ENCODE measurements around the gene IFITM10. TPM values are rescaled to one million over a fixed set of nuclear protein-coding genes. Genes with fewer than 3 reads are reported as not detected.

Gene IFITM10
- total RNA-seq, 4 donors from 2014 or later, result 0.13 to 0.85 (median 0.31) TPM; not detected in 1

- no peak overlapping the region for H3K4me3 ChIP-seq
- H3K27ac ChIP-seq, result no peak overlapping the region
- TF ChIP-seq POLR2AphosphoS5 (IDR thresholded peaks at IDR 0.05) (no peak), EP300 (IDR thresholded peaks at IDR 0.05) (no peak), CTCF (IDR thresholded peaks at IDR 0.05) (no peak), POLR2A (IDR thresholded peaks at IDR 0.05) (no peak)
- peaks cover 41% of the 10 kb centered on the region for H3K27me3 ChIP-seq
- ATAC-seq, result no peak
- no peaks in the 10 kb centered on the region for H3K4me1 ChIP-seq
- no peaks in the 10 kb centered on the region for H3K36me3 ChIP-seq
- H3K9me3 ChIP-seq, result peaks cover 0 to 12% (median 0%) of the 10 kb centered on the region in 3 donors
- 74 to 81% methylated on average over 4 to 9 of the region's 10 CpGs for WGBS, 2 donors (ENCODE audit: low coverage in 1 of 2)
Measured at GRCh38 chr11:1708716-1709115, 41.7 kb downstream of the IFITM10 start.

DNA sequence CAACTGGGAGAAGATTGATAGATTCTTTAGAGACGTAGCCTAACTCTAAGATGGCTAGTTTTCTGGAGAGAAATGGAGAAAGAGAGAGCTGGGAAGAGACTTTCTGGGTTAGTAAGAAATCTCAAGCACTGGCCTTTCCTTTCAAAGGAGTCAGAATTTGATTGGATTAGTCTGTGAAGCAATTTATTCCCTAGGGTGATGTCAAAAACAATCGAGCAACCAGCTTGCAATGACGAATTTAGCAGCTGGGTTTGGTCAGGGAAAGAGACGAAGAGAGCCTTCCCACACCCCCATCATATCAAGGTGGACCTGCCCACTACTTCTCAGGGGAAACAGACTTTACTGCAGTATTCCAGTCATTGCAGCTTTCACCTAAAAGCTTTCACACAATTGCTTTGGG lies 42.6 kb downstream of the IFITM10 start:
- no peak for ATAC-seq
- H3K27me3 ChIP-seq, result peaks cover 44% of the 10 kb centered on the region
- H3K4me1 ChIP-seq, result no peaks in the 10 kb centered on the region
- TF ChIP-seq POLR2AphosphoS5 (IDR thresholded peaks at IDR 0.05) (no peak), EP300 (IDR thresholded peaks at IDR 0.05) (no peak), CTCF (IDR thresholded peaks at IDR 0.05) (no peak), POLR2A (IDR thresholded peaks at IDR 0.05) (no peak)
- H3K9me3 ChIP-seq, result peaks cover 0 to 12% (median 0%) of the 10 kb centered on the region in 3 donors
- no peak overlapping the region for H3K27ac ChIP-seq
- no peak overlapping the region for H3K4me3 ChIP-seq
- WGBS, 2 donors (ENCODE audit: low coverage in 1 of 2), result 7 to 22% methylated on average over 4 of the region's 4 CpGs
- no peaks in the 10 kb centered on the region for H3K36me3 ChIP-seq

- Histone ChIP-seq H3K27me3 (peaks cover 43% of the 10 kb centered on the region), H3K4me1 (no peaks in the 10 kb centered on the region), H3K36me3 (no peaks in the 10 kb centered on the region), H3K4me3 (no peak overlapping the region), H3K27ac (no peak overlapping the region), H3K9me3 (peaks cover 0 to 12% (median 0%) of the 10 kb centered on the region in 3 donors)
- no peak for TF ChIP-seq EP300 (IDR thresholded peaks at IDR 0.05)
- TF ChIP-seq POLR2A (IDR thresholded peaks at IDR 0.05), result no peak
- whole genome bisulfite sequencing, 2 donors (ENCODE audit: low coverage in 1 of 2), result 40 to 63% methylated on average over 1 to 2 of the region's 17 CpGs
- no peak for ATAC-seq
Measured at GRCh38 chr11:1706634-1707400, 43.6 kb downstream of the IFITM10 start.

- Histone ChIP-seq H3K4me1 (no peaks in the 10 kb centered on the region), H3K4me3 (no peak overlapping the region), H3K36me3 (no peaks in the 10 kb centered on the region), H3K27me3 (peaks cover 49% of the 10 kb centered on the region), H3K9me3 (peaks cover 0 to 2% (median 0%) of the 10 kb centered on the region in 3 donors), H3K27ac (no peak overlapping the region)
- ATAC-seq, result no peak
- WGBS, 2 donors (ENCODE audit: low coverage in 1 of 2), result 64 to 71% methylated on average over 7 to 11 of the region's 15 CpGs
- TF ChIP-seq EP300 (IDR thresholded peaks at IDR 0.05), result no peak
- TF ChIP-seq POLR2A (IDR thresholded peaks at IDR 0.05), result no peak
- TF ChIP-seq POLR2AphosphoS5 (IDR thresholded peaks at IDR 0.05), result no peak
- TF ChIP-seq CTCF (IDR thresholded peaks at IDR 0.05), result no peak
Measured at GRCh38 chr11:1705126-1706052, 45.0 kb downstream of the IFITM10 start.

DNA sequence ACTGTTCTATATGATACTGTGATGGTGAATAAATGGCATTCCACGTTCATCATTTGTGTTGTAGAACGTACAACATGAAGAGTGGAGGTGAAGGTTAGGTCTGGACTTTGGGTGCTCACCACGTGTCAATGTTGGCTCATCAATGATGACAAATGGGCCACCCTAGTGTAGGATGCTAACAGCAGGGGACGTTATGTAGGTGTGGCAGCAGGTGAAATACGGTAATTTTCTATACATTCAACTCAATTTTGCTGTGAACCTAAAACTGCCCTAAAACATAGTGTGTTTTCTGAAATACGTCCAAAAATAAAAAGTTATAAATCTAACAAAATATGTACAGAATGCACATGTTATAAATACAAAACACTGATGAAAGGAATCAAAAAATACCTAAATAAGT lies 47.2 kb downstream of the IFITM10 start:
- Histone ChIP-seq H3K4me1 (no peaks in the 10 kb centered on the region), H3K27me3 (peaks cover 67% of the 10 kb centered on the region), H3K4me3 (no peak overlapping the region), H3K36me3 (no peaks in the 10 kb centered on the region), H3K9me3 (no peaks in the 10 kb centered on the region), H3K27ac (no peak overlapping the region)
- no peak for ATAC-seq
- WGBS, 2 donors (ENCODE audit: low coverage in 1 of 2), result 77 to 80% methylated on average over 6 of the region's 6 CpGs
- no peak for TF ChIP-seq POLR2AphosphoS5 (IDR thresholded peaks at IDR 0.05)
- no peak for TF ChIP-seq EP300 (IDR thresholded peaks at IDR 0.05)
- TF ChIP-seq CTCF (IDR thresholded peaks at IDR 0.05), result no peak
- TF ChIP-seq POLR2A (IDR thresholded peaks at IDR 0.05), result no peak
